Thoracic aorta (tissue), 2 donors: Measurements from ENCODE around the gene MCF2L. TPM values are rescaled to one million over a fixed set of nuclear protein-coding genes. Genes with fewer than 3 reads are reported as not detected.

Experiments used
- ATAC-seq: fragments of 150-250 bp; one replicate; pipeline ENCODE4 v1.8.0; 2017; ENCODE audit warnings: low read depth; ENCODE audit not compliant: insufficient number of reproducible peaks, low FRiP score
- DNase-seq: peaks from one replicate; pipeline ENCODE4 v3.0.0-alpha.2; 2020; ENCODE audit warnings: low spot score
- H3K27ac ChIP-seq, 2 donors: fragments of 200-600 bp; sonication (generic); 1 replicate in 1 of 2; 2 replicates in 1 of 2; pipeline ENCODE4 v1.5.1; 2016; ENCODE audit warnings: mild to moderate bottlenecking in 2 of 2, moderate library complexity in 2 of 2
- H3K27me3 ChIP-seq: fragments of 200-600 bp; sonication (generic); replicated peaks from 2 replicates; pipeline ENCODE4 v1.6.0; 2016; ENCODE audit warnings: mild to moderate bottlenecking; ENCODE audit not compliant: insufficient read depth
- H3K36me3 ChIP-seq: fragments of 200-600 bp; sonication (generic); one replicate; pipeline ENCODE4 v1.5.1; 2016
- H3K4me1 ChIP-seq, 2 donors: fragments of 200-600 bp; sonication (generic); 1 replicate in 1 of 2; 2 replicates in 1 of 2; pipeline versions ENCODE4 v1.5.1 to v1.6.0; 2016; ENCODE audit warnings: low read depth in 2 of 2, mild to moderate bottlenecking in 1 of 2; ENCODE audit not compliant: control insufficient read depth in 1 of 2
- H3K4me3 ChIP-seq: fragments of 200-600 bp; sonication (generic); 2 replicates; pipeline ENCODE4 v1.5.1; 2016; ENCODE audit warnings: mild to moderate bottlenecking
- H3K9me3 ChIP-seq: fragments of 200-600 bp; sonication (generic); 2 replicates; pipeline ENCODE4 v1.5.1; 2016
- CTCF ChIP-seq: fragments of 200-600 bp; sonication (generic); IDR thresholded peaks from one replicate; pipeline ENCODE4 v1.5.1; 2019; ENCODE audit warnings: antibody characterized with exemption
- total RNA-seq, 2 donors: library from RNA; depleted of rRNA; stranded (reverse); fragments of >200 nt; gene quantifications; one replicate each; pipeline versions ENCODE4 v1.1.0 to v1.2.3, GENCODE V29; 2016

MCF2L gene
- total RNA-seq, 2 donors from 2014 or later: 34.9 to 49.2 TPM

GRCh38 chr13:113046128-113046882, 77.3 kb downstream of the MCF2L start:
- no peaks in the 10 kb centered on the region for H3K36me3 ChIP-seq
- ATAC-seq: no peak
- peak overlapping the region; percentile 61 for H3K4me3 ChIP-seq
- no peak for DNase-seq
- H3K27me3 ChIP-seq: no peaks in the 10 kb centered on the region
- H3K27ac ChIP-seq: peak overlapping the region; percentile 57 to 73
- H3K4me1 ChIP-seq: peaks cover 0 to 61% of the 10 kb centered on the region in 2 donors
- no peaks in the 10 kb centered on the region for H3K9me3 ChIP-seq
- TF ChIP-seq CTCF: no peak

- no peaks in the 10 kb centered on the region for H3K36me3 ChIP-seq
- no peak for ATAC-seq
- no peaks in the 10 kb centered on the region for H3K27me3 ChIP-seq
- no peak overlapping the region for H3K4me3 ChIP-seq
- TF ChIP-seq CTCF: no peak
- H3K27ac ChIP-seq: peak overlapping the region; percentile 57 to 73
- no peaks in the 10 kb centered on the region for H3K9me3 ChIP-seq
- peaks cover 0 to 58% of the 10 kb centered on the region in 2 donors for H3K4me1 ChIP-seq
- DNase-seq: no peak
These were observed 77.8 kb downstream of the MCF2L start for GRCh38 chr13:113046883-113047244.

DNA sequence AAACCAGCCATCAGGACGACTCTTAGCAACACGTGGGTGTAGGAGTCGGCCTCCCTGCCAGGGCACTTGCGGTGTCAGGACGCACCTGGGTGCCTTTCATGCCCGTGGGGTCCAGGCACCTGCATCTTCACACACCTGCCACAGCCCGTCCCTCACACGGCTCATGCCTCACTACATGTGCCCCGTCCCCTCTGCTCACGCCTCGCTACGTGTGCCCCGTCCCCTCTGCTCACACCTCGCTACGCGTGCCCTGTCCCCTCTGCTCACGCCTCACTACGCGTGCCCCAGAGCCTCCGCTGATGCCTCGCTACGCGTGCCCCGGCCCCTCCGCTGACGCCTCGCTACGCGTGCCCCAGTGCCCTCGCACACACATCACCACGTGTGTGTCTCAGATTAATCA, 78.6 kb downstream of the MCF2L start:
- no peak for DNase-seq
- no peaks in the 10 kb centered on the region for H3K9me3 ChIP-seq
- no peak overlapping the region for H3K4me3 ChIP-seq
- H3K4me1 ChIP-seq: peaks cover 0 to 55% of the 10 kb centered on the region in 2 donors
- no peak overlapping the region for H3K27ac ChIP-seq
- H3K27me3 ChIP-seq: no peaks in the 10 kb centered on the region
- TF ChIP-seq CTCF: no peak
- ATAC-seq: no peak
- H3K36me3 ChIP-seq: no peaks in the 10 kb centered on the region

DNA sequence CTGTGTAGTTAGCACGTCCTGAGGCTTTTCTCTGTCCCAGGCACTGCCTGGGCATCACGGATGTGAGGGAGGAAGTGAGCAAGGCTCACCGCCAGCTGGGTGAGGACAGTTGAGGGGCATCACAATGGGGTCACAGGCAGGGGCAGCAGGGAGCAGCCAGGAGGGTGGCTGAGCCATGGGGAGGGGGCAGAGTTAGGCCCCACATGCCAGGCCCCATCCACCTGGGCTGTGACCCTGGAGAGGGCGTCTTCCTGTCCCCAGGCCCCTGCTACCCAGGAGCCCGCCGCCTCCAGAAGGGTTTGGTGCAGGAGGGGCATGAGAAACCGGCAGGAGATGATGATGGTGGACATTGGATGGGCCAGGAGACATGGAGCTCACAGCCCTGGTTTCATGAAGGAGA, 79.8 kb downstream of the MCF2L start:
- no peak for ATAC-seq
- Histone ChIP-seq H3K27me3 (no peaks in the 10 kb centered on the region), H3K36me3 (no peaks in the 10 kb centered on the region), H3K9me3 (no peaks in the 10 kb centered on the region), H3K27ac (peak overlapping the region; percentile 24 to 25), H3K4me1 (peaks cover 0 to 46% of the 10 kb centered on the region in 2 donors), H3K4me3 (no peak overlapping the region)
- no peak for TF ChIP-seq CTCF
- DNase-seq: no peak

DNA sequence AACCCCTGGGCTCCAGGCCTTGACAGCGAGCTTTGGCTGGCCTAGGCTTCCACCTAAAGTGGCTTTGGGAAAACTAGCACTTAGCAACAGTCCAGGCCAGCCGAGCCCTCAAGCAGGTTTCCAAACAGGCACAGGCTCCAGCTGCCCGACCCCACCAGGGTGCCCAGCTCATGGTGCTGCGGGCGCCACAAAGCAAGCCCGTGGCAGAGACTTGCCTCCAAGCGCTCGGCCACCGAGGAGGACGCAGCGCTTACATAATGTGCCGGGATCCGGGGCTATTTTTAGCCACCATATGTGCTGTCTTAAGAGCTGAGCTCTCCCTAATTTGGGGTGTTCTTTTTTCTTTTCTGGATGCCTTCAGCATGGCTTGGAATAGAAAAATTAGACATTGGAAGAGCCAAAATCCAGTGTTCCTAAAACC, 80.5 kb downstream of the MCF2L start:
- ATAC-seq (peak; percentile 23), DNase-seq (no peak)
- H3K4me1 ChIP-seq: peaks cover 0 to 42% of the 10 kb centered on the region in 2 donors
- H3K4me3 ChIP-seq: peak overlapping the region; percentile 27
- H3K27ac ChIP-seq: peak overlapping the region; percentile 24 to 25
- TF ChIP-seq CTCF: no peak
- H3K36me3 ChIP-seq: no peaks in the 10 kb centered on the region
- no peaks in the 10 kb centered on the region for H3K27me3 ChIP-seq
- no peaks in the 10 kb centered on the region for H3K9me3 ChIP-seq
